Glutamatergic neuron (in vitro differentiated cells): Measurements from ENCODE around the gene KIF26B. TPM values are rescaled to one million over a fixed set of nuclear protein-coding genes. Genes with fewer than 3 reads are reported as not detected.

ENCODE experiments used
- DNase-seq: peaks from one replicate; pipeline ENCODE4 v3.0.0; 2022
- H3K27ac Mint-ChIP-seq: one replicate; pipeline ENCODE4 v1.8.0; 2020; ENCODE audit warnings: mild to moderate bottlenecking, mixed read lengths, inconsistent platforms; ENCODE audit not compliant: unreplicated experiment
- H3K27me3 Mint-ChIP-seq: one replicate; pipeline ENCODE4 v1.8.0; 2020; ENCODE audit warnings: mild to moderate bottlenecking, moderate library complexity, mixed read lengths, inconsistent platforms; ENCODE audit not compliant: unreplicated experiment
- H3K36me3 Mint-ChIP-seq: one replicate; pipeline ENCODE4 v1.8.0; 2020; ENCODE audit warnings: mild to moderate bottlenecking, mixed read lengths, inconsistent platforms; ENCODE audit not compliant: unreplicated experiment
- H3K4me1 Mint-ChIP-seq: one replicate; pipeline ENCODE4 v1.8.0; 2020; ENCODE audit warnings: mild to moderate bottlenecking, low read depth, mixed read lengths, inconsistent platforms; ENCODE audit not compliant: unreplicated experiment
- H3K4me3 Mint-ChIP-seq: one replicate; pipeline ENCODE4 v1.8.0; 2020; ENCODE audit warnings: mild to moderate bottlenecking, mixed read lengths, inconsistent platforms; ENCODE audit not compliant: unreplicated experiment
- H3K9me3 Mint-ChIP-seq: one replicate; pipeline ENCODE4 v1.8.0; 2020; ENCODE audit warnings: mild to moderate bottlenecking, moderate library complexity, mixed read lengths, inconsistent platforms; ENCODE audit not compliant: unreplicated experiment
- total RNA-seq: library from RNA; stranded (reverse); fragmentation: NEBNext Ultra II Directional; extraction: Animal tissue kit (Norgen Biotek cat#: 25700); gene quantifications from one replicate; pipeline ENCODE4 v1.2.1, GENCODE V29; 2021; ENCODE audit not compliant: unreplicated experiment
- TF ChIP-seq, protein P1 (sequence below): fragments of 200-600 bp; sonication (generic); IDR thresholded peaks from one replicate; pipeline ENCODE4 v1.5.0; 2021; ENCODE audit not compliant: partially characterized antibody, unreplicated experiment

Gene KIF26B
- total RNA-seq, 1 donor from 2014 or later, result 2.4 TPM

DNA sequence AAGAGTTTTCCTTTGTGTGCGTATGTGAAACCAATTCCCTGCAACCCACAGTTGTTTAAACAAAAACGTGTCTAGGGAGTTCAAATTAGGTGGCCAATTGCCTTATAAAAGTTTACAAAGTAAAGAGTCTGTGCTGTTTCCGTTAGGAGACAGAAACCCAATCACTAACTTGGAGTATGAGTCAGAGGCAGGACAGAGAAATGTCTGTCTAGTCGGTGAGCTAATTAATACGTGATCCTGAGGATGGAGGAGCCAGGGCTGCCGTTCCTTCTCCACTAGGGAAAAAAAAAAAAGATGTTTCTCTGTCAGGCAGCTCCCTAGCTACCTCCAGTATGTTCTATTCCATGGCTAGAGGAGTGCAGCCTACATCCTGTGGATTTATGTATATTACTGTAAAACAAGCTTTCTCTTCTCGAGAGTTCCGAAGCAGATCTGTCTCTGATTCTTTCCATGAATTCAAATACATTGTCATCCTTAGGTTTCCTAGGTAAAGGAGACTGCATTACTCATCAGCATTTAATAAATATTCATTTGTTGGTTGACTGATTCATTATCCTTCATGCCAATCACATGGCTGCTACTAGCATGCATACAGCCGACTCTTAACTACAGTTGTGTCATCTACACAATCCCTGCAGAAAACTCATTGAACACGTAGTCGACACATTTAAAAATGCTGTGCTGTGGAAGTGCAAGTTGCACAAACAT, 430.6 kb downstream of the KIF26B start:
- Mint-ChIP-seq H3K4me3 (no peak overlapping the region), H3K27ac (no peak overlapping the region), H3K27me3 (peaks cover 2% of the 10 kb centered on the region), H3K9me3 (peaks cover 1% of the 10 kb centered on the region), H3K4me1 (peaks cover 44% of the 10 kb centered on the region), H3K36me3 (no peaks in the 10 kb centered on the region)
- TF ChIP-seq, protein P1, sequence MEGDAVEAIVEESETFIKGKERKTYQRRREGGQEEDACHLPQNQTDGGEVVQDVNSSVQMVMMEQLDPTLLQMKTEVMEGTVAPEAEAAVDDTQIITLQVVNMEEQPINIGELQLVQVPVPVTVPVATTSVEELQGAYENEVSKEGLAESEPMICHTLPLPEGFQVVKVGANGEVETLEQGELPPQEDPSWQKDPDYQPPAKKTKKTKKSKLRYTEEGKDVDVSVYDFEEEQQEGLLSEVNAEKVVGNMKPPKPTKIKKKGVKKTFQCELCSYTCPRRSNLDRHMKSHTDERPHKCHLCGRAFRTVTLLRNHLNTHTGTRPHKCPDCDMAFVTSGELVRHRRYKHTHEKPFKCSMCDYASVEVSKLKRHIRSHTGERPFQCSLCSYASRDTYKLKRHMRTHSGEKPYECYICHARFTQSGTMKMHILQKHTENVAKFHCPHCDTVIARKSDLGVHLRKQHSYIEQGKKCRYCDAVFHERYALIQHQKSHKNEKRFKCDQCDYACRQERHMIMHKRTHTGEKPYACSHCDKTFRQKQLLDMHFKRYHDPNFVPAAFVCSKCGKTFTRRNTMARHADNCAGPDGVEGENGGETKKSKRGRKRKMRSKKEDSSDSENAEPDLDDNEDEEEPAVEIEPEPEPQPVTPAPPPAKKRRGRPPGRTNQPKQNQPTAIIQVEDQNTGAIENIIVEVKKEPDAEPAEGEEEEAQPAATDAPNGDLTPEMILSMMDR, result no peak
- DNase-seq, result no peak

DNA sequence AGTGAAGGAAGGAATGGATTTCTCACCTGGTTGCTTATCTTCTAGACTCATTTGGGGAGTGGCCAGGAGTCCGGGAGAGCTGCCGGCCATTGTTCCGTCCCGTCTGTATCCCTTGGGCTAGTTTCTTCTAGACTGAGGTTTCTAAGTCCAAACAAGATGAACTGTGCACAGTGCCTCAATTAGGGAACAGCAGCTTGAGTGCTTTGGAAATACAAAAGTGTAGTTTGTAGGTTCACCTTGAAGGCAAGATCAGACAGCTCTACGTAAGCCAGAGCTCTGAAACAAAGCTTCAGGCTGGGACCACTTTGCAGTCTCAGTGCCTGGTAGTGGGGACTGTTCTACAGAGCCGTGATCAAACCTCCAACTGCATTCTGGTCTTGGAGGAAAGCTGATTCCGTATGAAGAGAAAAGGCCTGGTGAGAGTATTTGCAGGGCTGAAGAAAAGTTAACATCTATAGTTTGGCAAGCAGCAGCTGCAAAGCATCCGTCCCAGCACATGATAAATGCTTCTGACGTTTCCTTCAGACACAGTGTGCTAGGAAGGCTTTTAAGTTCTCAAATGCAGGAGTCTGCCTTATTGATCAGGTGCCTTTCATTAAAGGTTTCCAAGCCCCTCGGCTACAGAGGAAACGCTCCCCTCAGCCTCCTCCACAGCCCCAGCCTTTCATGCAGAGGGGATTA, 432.8 kb downstream of the KIF26B start:
- Mint-ChIP-seq H3K4me3 (no peak overlapping the region), H3K4me1 (peaks cover 47% of the 10 kb centered on the region), H3K27me3 (peaks cover 6% of the 10 kb centered on the region), H3K27ac (peak overlapping the region; percentile 12), H3K9me3 (peaks cover 3% of the 10 kb centered on the region), H3K36me3 (no peaks in the 10 kb centered on the region)
- TF ChIP-seq, protein P1, result no peak
- DNase-seq, result no peak

DNA sequence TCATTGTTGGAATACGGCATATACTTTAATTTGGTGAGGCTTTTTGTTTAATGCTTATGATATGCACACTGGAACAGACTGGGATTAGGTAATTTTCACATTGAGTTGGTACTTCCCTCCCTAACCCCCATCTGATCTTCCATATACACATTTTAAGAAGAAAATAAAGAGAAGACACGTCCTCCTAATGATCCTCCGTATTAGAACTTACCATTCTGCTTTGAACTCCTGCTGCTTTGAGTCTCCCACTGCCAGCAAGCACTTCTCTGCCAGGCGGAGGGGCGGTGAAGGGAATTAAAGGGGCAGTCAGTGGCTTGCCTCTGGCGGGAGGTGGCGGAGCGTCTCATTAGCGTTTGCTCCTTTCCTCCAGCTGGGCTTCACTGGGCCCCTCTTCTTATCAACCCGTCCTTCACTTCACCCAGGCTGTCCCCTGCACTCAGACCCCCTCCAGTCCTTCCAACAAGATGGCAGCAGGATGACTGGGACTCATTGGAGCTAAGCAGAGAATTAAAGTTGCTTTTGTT, 433.4 kb downstream of the KIF26B start:
- DNase-seq, result no peak
- no peak overlapping the region for H3K4me3 Mint-ChIP-seq
- no peaks in the 10 kb centered on the region for H3K36me3 Mint-ChIP-seq
- H3K9me3 Mint-ChIP-seq, result peaks cover 3% of the 10 kb centered on the region
- peaks cover 42% of the 10 kb centered on the region for H3K4me1 Mint-ChIP-seq
- no peak overlapping the region for H3K27ac Mint-ChIP-seq
- TF ChIP-seq, protein P1, result no peak
- peaks cover 6% of the 10 kb centered on the region for H3K27me3 Mint-ChIP-seq

DNA sequence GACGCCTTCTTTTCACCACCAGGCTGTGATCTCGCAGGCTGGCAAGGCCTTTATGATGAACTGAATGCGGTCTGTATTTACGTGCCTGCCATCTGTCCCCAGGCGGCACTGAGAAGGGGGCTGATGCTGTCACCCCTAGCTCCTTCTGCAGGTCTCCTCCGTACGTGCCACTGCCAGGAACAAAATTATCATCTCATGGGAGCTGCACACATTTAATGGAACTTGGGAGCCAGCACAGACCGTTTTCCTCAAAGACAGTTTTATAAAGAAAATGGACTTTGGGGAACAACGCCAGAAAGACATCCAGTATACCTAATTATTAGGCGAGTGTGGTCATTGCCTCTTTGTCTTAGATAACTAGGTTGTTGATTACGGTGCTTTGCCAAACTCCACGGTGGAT, 434.5 kb downstream of the KIF26B start:
- Mint-ChIP-seq H3K36me3 (no peaks in the 10 kb centered on the region), H3K4me1 (peaks cover 35% of the 10 kb centered on the region), H3K9me3 (peaks cover 3% of the 10 kb centered on the region), H3K4me3 (no peak overlapping the region), H3K27me3 (peaks cover 6% of the 10 kb centered on the region), H3K27ac (no peak overlapping the region)
- TF ChIP-seq, protein P1, result no peak
- no peak for DNase-seq

DNA sequence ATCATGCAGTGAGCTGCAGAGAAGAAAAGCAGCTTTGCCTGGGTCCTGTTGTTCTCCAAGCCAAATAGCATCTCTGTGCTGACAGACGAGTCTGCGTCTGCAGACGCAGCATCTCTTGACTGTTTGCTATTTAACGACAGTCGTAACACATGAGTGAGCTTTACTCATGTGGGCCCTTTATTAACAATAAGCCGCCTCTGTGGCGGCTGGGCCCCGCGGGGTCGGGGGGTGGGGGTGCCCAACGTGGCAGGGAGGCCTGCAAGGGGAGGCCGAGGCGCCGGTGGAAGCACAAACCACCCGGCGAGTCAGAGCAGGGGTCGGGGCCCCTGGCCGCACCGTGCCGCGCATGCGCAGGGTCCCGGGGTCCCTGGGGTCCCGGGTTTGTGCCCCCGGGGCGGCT, 435.1 kb downstream of the KIF26B start:
- Mint-ChIP-seq H3K4me3 (no peak overlapping the region), H3K9me3 (peaks cover 3% of the 10 kb centered on the region), H3K27me3 (peaks cover 6% of the 10 kb centered on the region), H3K27ac (no peak overlapping the region), H3K4me1 (peaks cover 33% of the 10 kb centered on the region), H3K36me3 (no peaks in the 10 kb centered on the region)
- no peak for DNase-seq
- TF ChIP-seq, protein P1, result no peak
